A673 (cell line): ENCODE measurements around the gene GIT2. TPM values are rescaled to one million over a fixed set of nuclear protein-coding genes. Genes with fewer than 3 reads are reported as not detected.

Experiments used
- BruUV-seq: library from RNA; stranded (reverse); fragments of 400-500 nt; replicated peaks from 2 replicates; lab custom pipeline; 2021; lab: Mats Ljungman, UMichigan
- CTCF ChIA-PET: fragments of 300-600 bp; sonication (Branson Sonifier 250); formaldehyde crosslinking; loops from one replicate; lab custom pipeline; 2022; ENCODE audit warnings: antibody characterized with exemption; lab: Charles Lee
- POLR2A ChIA-PET: fragments of 300-600 bp; sonication (Branson Sonifier 250); formaldehyde crosslinking; loops from one replicate; lab custom pipeline; 2022; ENCODE audit warnings: antibody characterized with exemption; ENCODE audit not compliant: low non-redundant PET; lab: Charles Lee
- DNase-seq: peaks from one replicate; pipeline ENCODE4 v3.0.0-alpha.2; 2015; ENCODE audit warnings: low spot score
- H3K27ac ChIP-seq: fragments of 200-600 bp; sonication (generic); 2 replicates; pipeline ENCODE4 v1.5.1; 2016; ENCODE audit warnings: mixed run types, low read depth, mild to moderate bottlenecking, mixed read lengths, antibody characterized with exemption, low read length; ENCODE audit not compliant: poor library complexity, severe bottlenecking
- H3K27me3 ChIP-seq: fragments of 200-600 bp; sonication (generic); replicated peaks from 2 replicates; pipeline ENCODE4 v1.6.1; 2017; ENCODE audit warnings: mixed run types, low read depth, mild to moderate bottlenecking, mixed read lengths, antibody characterized with exemption, low read length; ENCODE audit not compliant: insufficient read depth, poor library complexity
- H3K36me3 ChIP-seq: fragments of 200-600 bp; sonication (generic); 2 replicates; pipeline ENCODE4 v1.6.1; 2016; ENCODE audit warnings: mixed run types, mild to moderate bottlenecking, mixed read lengths, antibody characterized with exemption, low read length; ENCODE audit not compliant: insufficient read depth, poor library complexity, severe bottlenecking
- H3K4me1 ChIP-seq: fragments of 200-600 bp; sonication (generic); 2 replicates; pipeline ENCODE4 v1.6.1; 2017; ENCODE audit warnings: mixed run types, mild to moderate bottlenecking, mixed read lengths, antibody characterized with exemption, low read length; ENCODE audit not compliant: insufficient read depth, poor library complexity, severe bottlenecking
- H3K4me3 ChIP-seq: fragments of 200-600 bp; sonication (generic); 2 replicates; pipeline ENCODE4 v1.5.1; 2016; ENCODE audit warnings: low read depth, mixed run types, mild to moderate bottlenecking, mixed read lengths, low read length; ENCODE audit not compliant: poor library complexity, severe bottlenecking
- H3K9me3 ChIP-seq: fragments of 200-600 bp; sonication (generic); 2 replicates; pipeline ENCODE4 v1.6.1; 2016; ENCODE audit warnings: mixed run types, low read depth, mild to moderate bottlenecking, mixed read lengths, antibody characterized with exemption, low read length; ENCODE audit not compliant: poor library complexity, severe bottlenecking
- EZH2 ChIP-seq: fragments of 200-600 bp; sonication (generic); IDR thresholded peaks from 2 replicates; pipeline ENCODE4 v1.6.1; 2017; ENCODE audit warnings: borderline replicate concordance, low read depth, mild to moderate bottlenecking, mixed read lengths, antibody characterized with exemption, low read length; ENCODE audit not compliant: poor library complexity, severe bottlenecking
- intact Hi-C: fragments of 100-400 bp; cut with micrococcal nuclease; formaldehyde crosslinking; loops from one replicate; pipeline ENCODE4 v1.10.0; 2022; ENCODE audit not compliant: unreplicated experiment
- total RNA-seq: library from RNA; stranded (reverse); gene quantifications from 2 replicates; pipeline ENCODE4 v1.2.3, GENCODE V29; 2021
- TF ChIP-seq, protein P1 (sequence below): fragments of 300-800, 200-600 bp; sonication (generic); conservative IDR thresholded peaks from 2 replicates; pipeline ENCODE4 v1.5.1; 2017; ENCODE audit warnings: low read depth, mild to moderate bottlenecking, antibody characterized with exemption, low read length, moderate library complexity, mixed read lengths

Gene GIT2
- total RNA-seq, 1 experiment from 2014 or later: 48.1 TPM

DNA sequence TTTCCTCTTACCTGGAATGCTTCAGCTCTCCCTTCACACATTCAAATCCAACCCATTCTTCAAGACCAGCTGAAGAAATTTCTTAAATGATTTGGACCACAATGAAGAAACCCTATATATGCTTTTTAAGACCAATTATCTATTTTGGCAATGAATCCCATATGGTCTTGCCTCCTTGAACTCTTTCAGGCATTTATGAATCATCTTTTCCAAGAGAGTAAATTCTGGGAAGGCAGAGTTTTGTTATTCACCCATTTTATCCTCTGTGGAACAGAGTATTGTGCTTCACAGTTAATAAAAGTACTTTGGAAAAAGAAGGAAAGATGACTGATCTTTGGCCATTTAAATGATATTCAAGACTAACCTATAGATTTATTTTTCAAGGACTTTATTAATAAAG is 14.0 kb downstream of the GIT2 start:
- H3K27ac ChIP-seq: no peak overlapping the region
- ChIA-PET CTCF (no interaction called here), POLR2A (no interaction called here)
- H3K9me3 ChIP-seq: no peaks in the 10 kb centered on the region
- no peaks in the 10 kb centered on the region for H3K27me3 ChIP-seq
- DNase-seq: no peak
- peaks cover 69% of the 10 kb centered on the region for H3K36me3 ChIP-seq
- TF ChIP-seq EZH2: no peak
- TF ChIP-seq, protein P1, sequence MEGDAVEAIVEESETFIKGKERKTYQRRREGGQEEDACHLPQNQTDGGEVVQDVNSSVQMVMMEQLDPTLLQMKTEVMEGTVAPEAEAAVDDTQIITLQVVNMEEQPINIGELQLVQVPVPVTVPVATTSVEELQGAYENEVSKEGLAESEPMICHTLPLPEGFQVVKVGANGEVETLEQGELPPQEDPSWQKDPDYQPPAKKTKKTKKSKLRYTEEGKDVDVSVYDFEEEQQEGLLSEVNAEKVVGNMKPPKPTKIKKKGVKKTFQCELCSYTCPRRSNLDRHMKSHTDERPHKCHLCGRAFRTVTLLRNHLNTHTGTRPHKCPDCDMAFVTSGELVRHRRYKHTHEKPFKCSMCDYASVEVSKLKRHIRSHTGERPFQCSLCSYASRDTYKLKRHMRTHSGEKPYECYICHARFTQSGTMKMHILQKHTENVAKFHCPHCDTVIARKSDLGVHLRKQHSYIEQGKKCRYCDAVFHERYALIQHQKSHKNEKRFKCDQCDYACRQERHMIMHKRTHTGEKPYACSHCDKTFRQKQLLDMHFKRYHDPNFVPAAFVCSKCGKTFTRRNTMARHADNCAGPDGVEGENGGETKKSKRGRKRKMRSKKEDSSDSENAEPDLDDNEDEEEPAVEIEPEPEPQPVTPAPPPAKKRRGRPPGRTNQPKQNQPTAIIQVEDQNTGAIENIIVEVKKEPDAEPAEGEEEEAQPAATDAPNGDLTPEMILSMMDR: no peak
- H3K4me1 ChIP-seq: no peaks in the 10 kb centered on the region
- intact Hi-C loops: no loop called here
- no TSS peak for BruUV-seq
- H3K4me3 ChIP-seq: no peak overlapping the region

DNA sequence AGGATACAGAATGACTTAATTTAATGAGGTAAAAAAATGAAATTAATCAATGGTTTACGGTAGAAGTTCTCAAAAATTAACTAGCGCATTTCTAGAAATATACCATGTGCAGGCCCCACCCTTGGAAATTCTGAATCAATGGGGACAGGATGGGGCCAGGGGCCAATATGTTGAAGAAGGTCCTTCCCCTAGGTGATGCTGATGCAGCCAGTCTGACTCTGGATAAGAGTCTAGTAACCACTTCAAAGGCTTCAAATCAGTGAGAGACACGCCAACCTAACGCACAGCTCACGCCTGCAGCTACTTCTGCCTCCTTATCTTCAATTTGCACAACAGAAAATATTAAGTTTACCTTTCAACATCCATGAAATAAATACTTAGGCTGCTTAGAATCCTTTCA is 14.9 kb downstream of the GIT2 start:
- Histone ChIP-seq H3K36me3 (peaks cover 74% of the 10 kb centered on the region), H3K27me3 (no peaks in the 10 kb centered on the region), H3K4me3 (no peak overlapping the region), H3K9me3 (no peaks in the 10 kb centered on the region), H3K27ac (no peak overlapping the region), H3K4me1 (no peaks in the 10 kb centered on the region)
- POLR2A ChIA-PET: no interaction called here
- intact Hi-C loops: no loop called here
- no peak for DNase-seq
- TF ChIP-seq, protein P1: no peak
- TF ChIP-seq EZH2: no peak
- no TSS peak for BruUV-seq
- CTCF ChIA-PET: no interaction called here

DNA sequence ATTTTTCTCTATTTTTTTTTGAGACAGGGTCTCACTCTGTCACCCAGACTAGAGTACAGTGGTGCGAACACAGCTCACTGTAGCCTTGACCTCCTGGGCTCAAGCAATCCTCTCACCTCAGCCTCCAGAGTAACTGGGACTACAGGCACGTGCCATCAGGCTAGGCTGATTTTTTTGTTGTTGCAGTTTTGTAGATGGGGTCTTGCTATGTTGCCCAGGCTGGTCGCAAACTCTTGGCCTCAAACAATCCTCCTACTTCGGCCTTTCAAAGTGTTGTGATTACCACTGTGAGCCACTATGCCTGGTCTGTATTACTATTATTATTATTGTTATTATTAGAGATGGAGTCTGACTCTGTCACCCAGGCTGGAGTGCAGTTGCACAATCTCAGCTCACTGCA is 23.3 kb downstream of the GIT2 start:
- Histone ChIP-seq H3K36me3 (peaks cover 17% of the 10 kb centered on the region), H3K27me3 (no peaks in the 10 kb centered on the region), H3K4me3 (no peak overlapping the region), H3K9me3 (no peaks in the 10 kb centered on the region), H3K27ac (no peak overlapping the region), H3K4me1 (no peaks in the 10 kb centered on the region)
- TF ChIP-seq, protein P1: no peak
- TF ChIP-seq EZH2: no peak
- DNase-seq: no peak
- CTCF ChIA-PET: no interaction called here
- POLR2A ChIA-PET: no interaction called here
- intact Hi-C loops: no loop called here
- BruUV-seq: no TSS peak
